Measurements from ENCODE around the gene RAB9B.

DNA sequence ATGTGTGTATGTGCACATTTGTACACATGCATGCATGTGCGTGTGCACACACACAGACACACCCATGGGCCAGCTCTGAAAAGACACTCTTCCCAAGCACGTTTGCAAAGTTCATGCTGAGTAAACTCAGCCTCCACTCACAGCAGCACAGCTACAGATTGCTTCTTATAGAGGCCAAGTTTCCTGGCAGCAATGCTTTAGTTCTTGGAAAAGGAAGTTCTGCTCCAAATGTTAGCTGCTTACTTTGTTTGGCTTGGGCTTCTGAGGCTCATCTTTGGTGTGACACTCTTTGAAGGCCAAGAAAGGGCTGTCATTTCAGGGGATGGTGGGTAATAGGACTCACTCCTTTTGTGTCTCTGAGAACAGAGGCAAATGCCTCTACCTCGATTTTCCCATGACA, 48.9 kb downstream of the RAB9B start:
- TF ChIP-seq CTCF (IDR thresholded peaks at IDR 0.05) (no peak), POLR2A (IDR thresholded peaks at IDR 0.05) (no peak)

Data from testis (tissue), 2 donors.